ENCODE data around the gene C1orf174. TPM values are rescaled to one million over a fixed set of nuclear protein-coding genes. Genes with fewer than 3 reads are reported as not detected.

C1orf174 gene
- total RNA-seq, 1 experiment from 2014 or later: 21.1 TPM

- no peak overlapping the region for H3K4ac ChIP-seq (ENCODE audit: low read depth, low read length)
- H3K79me1 ChIP-seq (ENCODE audit: insufficient read depth, low read depth, low read length, poor library complexity, severe bottlenecking): no peaks in the 10 kb centered on the region
- Mint-ChIP-seq H3K27ac (no peak overlapping the region), H3K9me3 (no peaks in the 10 kb centered on the region), H3K4me3 (no peak overlapping the region), H3K36me3 (ENCODE audit: insufficient read depth in 1 of 3, low read depth in 3 of 3) (peaks cover 4 to 20% (median 19%) of the 10 kb centered on the region in 3 experiments; a peak in 6 of 7 replicates), H3K4me1 (peaks cover 4 to 6% of the 10 kb centered on the region in 2 experiments; a peak in 3 of 4 replicates), H3K27me3 (ENCODE audit: low read depth) (no peaks in the 10 kb centered on the region)
- H3K27ac ChIP-seq (ENCODE audit: insufficient read length, low read depth, low read length): no peak overlapping the region
- TF ChIP-seq CTCF (conservative IDR thresholded peaks at IDR 0.05): no peak
- H4K5ac ChIP-seq (ENCODE audit: insufficient read length, low read depth, low read length): no peak overlapping the region
- no peak overlapping the region for H3T11ph ChIP-seq (ENCODE audit: low read length)
- no peaks in the 10 kb centered on the region for H3K27me3 ChIP-seq (ENCODE audit: insufficient read depth, low read length)
- H3K14ac ChIP-seq (ENCODE audit: insufficient read depth, low read length): no peak overlapping the region
- no peak overlapping the region for H2BK120ac ChIP-seq (ENCODE audit: low read depth, low read length, poor library complexity, severe bottlenecking)
- H3K9me3 ChIP-seq (ENCODE audit: control insufficient read depth, low read depth, low read length): no peaks in the 10 kb centered on the region
- no peak overlapping the region for H2BK15ac ChIP-seq (ENCODE audit: low read depth, low read length)
- H2AK5ac ChIP-seq (ENCODE audit: insufficient read length, low read length): no peak overlapping the region
- H4K91ac ChIP-seq (ENCODE audit: insufficient read length, low read depth, low read length): no peak overlapping the region
- no peak overlapping the region for H2BK5ac ChIP-seq (ENCODE audit: insufficient read length, low read length)
- no peaks in the 10 kb centered on the region for H4K20me1 ChIP-seq (ENCODE audit: control insufficient read depth, insufficient read depth, insufficient read length)
- no peak overlapping the region for H2AFZ ChIP-seq (ENCODE audit: low read length)
- no peak overlapping the region for H2BK20ac ChIP-seq (ENCODE audit: low read depth, low read length, poor library complexity, severe bottlenecking)
- no peak overlapping the region for H3K9ac ChIP-seq (ENCODE audit: extremely low read depth, insufficient read length, low read length)
- no CpG with 5 or more reads among the region's 6 CpGs for WGBS (ENCODE audit: extremely low coverage, insufficient read length, low lambda C conversion rate)
- H3K18ac ChIP-seq (ENCODE audit: insufficient read length, low read depth, low read length): no peak overlapping the region
- H4K8ac ChIP-seq (replicated peaks; ENCODE audit: insufficient read length, low read depth, low read length): no peak overlapping the region
- no peaks in the 10 kb centered on the region for H3K4me1 ChIP-seq (ENCODE audit: insufficient read depth, low read length)
- no peak overlapping the region for H3K56ac ChIP-seq (ENCODE audit: insufficient read length, low read depth, low read length)
- no peaks in the 10 kb centered on the region for H3K23me2 ChIP-seq (ENCODE audit: insufficient read length, low read depth, low read length, poor library complexity, severe bottlenecking)
- H3K23ac ChIP-seq (ENCODE audit: insufficient read length, low read depth, low read length): no peak overlapping the region
- no peak overlapping the region for H2BK12ac ChIP-seq (ENCODE audit: insufficient read length, low read depth, low read length)
- 0 out of 2 replicates have a peak, but pooled peaks cover 2% of the 10 kb centered on the region for H3K79me2 ChIP-seq (ENCODE audit: insufficient read depth, low read length)
- no peak for DNase-seq
- H3K4me2 ChIP-seq (ENCODE audit: insufficient read depth, insufficient read length, low read length): no peak overlapping the region
These were observed 48.8 kb downstream of the C1orf174 start for GRCh38 chr1:3851292-3851691.
